Chondrocyte (in vitro differentiated cells): Measurements from ENCODE around the gene INPP4B. TPM values are rescaled to one million over a fixed set of nuclear protein-coding genes. Genes with fewer than 3 reads are reported as not detected.
"Not testable (repeated sequence)": the region's sequence is repeated elsewhere in the genome, so short reads cannot be mapped to it uniquely, and the experiment has no call there.

Experiments used
- DNase-seq: peaks from one replicate; pipeline ENCODE4 v3.0.0; 2021; ENCODE audit warnings: mixed read lengths, low spot score
- H3K27ac Mint-ChIP-seq: one replicate; pipeline ENCODE4 v1.8.0; 2021; ENCODE audit warnings: mild to moderate bottlenecking, moderate library complexity, mixed read lengths; ENCODE audit not compliant: unreplicated experiment
- H3K27me3 Mint-ChIP-seq: 2 replicates; pipeline ENCODE4 v1.8.0; 2021; ENCODE audit warnings: low read depth, mixed read lengths
- H3K36me3 Mint-ChIP-seq: 2 replicates; pipeline ENCODE4 v1.8.0; 2021; ENCODE audit warnings: low read depth, mixed read lengths
- H3K4me1 Mint-ChIP-seq: 2 replicates; pipeline ENCODE4 v1.8.0; 2021; ENCODE audit warnings: low read depth, mild to moderate bottlenecking, mixed read lengths
- H3K4me3 Mint-ChIP-seq: one replicate; pipeline ENCODE4 v1.8.0; 2021; ENCODE audit warnings: mild to moderate bottlenecking, moderate library complexity, mixed read lengths; ENCODE audit not compliant: unreplicated experiment
- H3K9me3 Mint-ChIP-seq: 2 replicates; pipeline ENCODE4 v1.8.0; 2021; ENCODE audit warnings: low read depth, mixed read lengths
- total RNA-seq: library from RNA; stranded (reverse); gene quantifications from 3 replicates; pipeline ENCODE4 v1.2.1, GENCODE V29; 2021
- TF ChIP-seq, protein P1 (sequence below): fragments of 200-600 bp; sonication (generic); IDR thresholded peaks from 2 replicates; pipeline ENCODE4 v1.5.0; 2021; ENCODE audit warnings: antibody characterized with exemption, mild to moderate bottlenecking, moderate library complexity

INPP4B gene
- total RNA-seq, 1 donor from 2014 or later = 30.0 TPM

DNA sequence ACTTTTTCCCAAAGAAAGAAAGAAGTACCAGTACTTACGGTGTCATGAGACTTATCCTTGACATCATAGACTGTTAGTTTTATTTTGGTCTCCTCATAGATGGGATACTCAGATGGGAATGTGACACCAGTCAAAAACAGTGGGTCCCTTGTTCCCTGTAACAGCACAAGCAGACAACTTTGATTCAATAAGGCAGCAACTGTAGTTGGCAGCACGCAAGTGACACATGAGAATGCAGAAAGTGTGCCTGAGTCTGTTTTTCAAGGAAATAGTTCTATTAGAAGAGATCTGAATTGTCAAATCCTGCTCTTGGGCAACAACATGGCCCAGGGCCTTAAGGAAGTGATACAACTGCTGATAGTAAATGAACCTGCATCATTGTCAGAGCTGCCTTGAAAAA is 443.2 kb downstream of the INPP4B start:
- peak overlapping the region; percentile 93 for H3K27ac Mint-ChIP-seq
- no peak for DNase-seq

DNA sequence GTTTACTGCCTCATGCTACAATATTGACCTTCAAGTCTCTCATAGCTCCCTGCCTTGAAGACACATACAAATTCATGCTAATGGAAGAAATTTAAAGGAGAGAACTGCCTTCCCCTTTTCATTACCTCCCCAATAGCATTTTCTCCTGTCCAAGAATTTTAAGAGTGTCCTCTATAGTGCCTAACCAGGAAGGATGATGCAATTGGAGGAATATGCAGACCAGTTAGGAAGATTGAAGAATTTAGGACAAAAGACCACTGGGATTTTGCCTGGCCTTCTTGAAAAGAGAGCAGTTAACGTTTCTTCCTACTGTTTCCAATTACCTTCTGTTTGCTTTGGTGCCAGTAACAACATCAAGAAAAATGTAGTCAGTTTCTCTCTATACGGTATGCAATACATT is 443.9 kb downstream of the INPP4B start:
- H3K4me3 Mint-ChIP-seq = peak overlapping the region; percentile 67
- no peaks in the 10 kb centered on the region for H3K27me3 Mint-ChIP-seq
- no peaks in the 10 kb centered on the region for H3K9me3 Mint-ChIP-seq
- H3K27ac Mint-ChIP-seq = peak overlapping the region; percentile 93
- no peaks in the 10 kb centered on the region for H3K36me3 Mint-ChIP-seq
- H3K4me1 Mint-ChIP-seq = peaks cover 69% of the 10 kb centered on the region
- DNase-seq = no peak
- TF ChIP-seq, protein P1, sequence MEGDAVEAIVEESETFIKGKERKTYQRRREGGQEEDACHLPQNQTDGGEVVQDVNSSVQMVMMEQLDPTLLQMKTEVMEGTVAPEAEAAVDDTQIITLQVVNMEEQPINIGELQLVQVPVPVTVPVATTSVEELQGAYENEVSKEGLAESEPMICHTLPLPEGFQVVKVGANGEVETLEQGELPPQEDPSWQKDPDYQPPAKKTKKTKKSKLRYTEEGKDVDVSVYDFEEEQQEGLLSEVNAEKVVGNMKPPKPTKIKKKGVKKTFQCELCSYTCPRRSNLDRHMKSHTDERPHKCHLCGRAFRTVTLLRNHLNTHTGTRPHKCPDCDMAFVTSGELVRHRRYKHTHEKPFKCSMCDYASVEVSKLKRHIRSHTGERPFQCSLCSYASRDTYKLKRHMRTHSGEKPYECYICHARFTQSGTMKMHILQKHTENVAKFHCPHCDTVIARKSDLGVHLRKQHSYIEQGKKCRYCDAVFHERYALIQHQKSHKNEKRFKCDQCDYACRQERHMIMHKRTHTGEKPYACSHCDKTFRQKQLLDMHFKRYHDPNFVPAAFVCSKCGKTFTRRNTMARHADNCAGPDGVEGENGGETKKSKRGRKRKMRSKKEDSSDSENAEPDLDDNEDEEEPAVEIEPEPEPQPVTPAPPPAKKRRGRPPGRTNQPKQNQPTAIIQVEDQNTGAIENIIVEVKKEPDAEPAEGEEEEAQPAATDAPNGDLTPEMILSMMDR = no peak

More for the DNA sequence above, 443.2 kb downstream of the INPP4B start:
- Mint-ChIP-seq H3K4me1 (peaks cover 72% of the 10 kb centered on the region), H3K36me3 (no peaks in the 10 kb centered on the region), H3K27me3 (no peaks in the 10 kb centered on the region), H3K9me3 (no peaks in the 10 kb centered on the region), H3K4me3 (peak overlapping the region; percentile 67)
- TF ChIP-seq, protein P1 = no peak

DNA sequence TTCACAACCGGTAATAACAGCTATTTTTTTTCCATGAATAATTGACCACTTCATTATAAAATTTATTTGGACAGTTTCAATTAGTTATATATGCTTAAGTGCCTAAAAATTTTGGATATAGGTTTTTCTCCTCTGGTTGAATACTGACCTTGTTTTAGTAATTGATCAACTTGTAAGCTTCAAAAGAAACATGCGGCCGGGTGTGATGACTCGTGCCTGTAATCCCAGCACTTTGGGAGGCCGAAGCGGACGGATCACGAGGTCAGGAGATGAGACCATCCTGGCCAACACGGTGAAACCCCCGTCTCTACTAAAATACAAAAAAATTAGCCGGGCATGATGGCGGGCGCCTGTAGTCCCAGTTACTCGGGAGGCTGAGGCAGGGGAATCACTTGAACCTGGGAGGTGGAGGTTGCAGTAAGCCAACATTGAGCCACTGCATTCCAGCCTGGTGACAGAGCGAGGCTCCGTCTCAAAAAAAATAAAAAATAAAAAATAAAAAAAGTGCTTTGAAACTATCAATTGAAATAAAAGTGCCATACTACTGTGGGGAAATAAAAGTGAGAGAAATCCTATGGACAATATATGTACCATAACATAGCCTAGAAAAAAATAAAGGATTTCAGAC is 448.6 kb downstream of the INPP4B start:
- not testable (repeated sequence) for H3K4me3 Mint-ChIP-seq, H3K27ac Mint-ChIP-seq, H3K27me3 Mint-ChIP-seq, H3K36me3 Mint-ChIP-seq, H3K9me3 Mint-ChIP-seq, DNase-seq
- H3K4me1 Mint-ChIP-seq = peaks cover 46% of the 10 kb centered on the region

DNA sequence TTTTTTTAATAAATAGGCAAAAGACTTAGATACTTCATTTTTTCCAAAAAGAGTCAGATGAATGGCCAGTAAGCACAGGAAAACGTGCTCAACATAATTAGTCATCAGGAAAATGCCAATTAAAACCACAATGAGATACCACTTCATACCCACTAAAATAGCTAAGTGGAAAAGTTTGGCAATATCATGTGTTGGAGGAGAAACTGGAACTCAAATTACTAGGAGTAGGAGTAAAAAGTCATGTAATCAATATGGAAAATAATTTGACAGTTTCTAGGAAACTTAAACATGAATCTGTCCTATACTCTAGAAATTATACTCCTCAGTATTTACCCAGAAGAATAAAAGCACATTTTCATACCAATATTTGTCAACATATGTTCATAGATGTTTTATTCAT is 449.8 kb downstream of the INPP4B start:
- DNase-seq = no peak
- Mint-ChIP-seq H3K27ac (no peak overlapping the region), H3K9me3 (no peaks in the 10 kb centered on the region), H3K4me1 (peaks cover 35% of the 10 kb centered on the region), H3K36me3 (peaks cover 2% of the 10 kb centered on the region), H3K4me3 (no peak overlapping the region), H3K27me3 (no peaks in the 10 kb centered on the region)
- TF ChIP-seq, protein P1 = no peak

DNA sequence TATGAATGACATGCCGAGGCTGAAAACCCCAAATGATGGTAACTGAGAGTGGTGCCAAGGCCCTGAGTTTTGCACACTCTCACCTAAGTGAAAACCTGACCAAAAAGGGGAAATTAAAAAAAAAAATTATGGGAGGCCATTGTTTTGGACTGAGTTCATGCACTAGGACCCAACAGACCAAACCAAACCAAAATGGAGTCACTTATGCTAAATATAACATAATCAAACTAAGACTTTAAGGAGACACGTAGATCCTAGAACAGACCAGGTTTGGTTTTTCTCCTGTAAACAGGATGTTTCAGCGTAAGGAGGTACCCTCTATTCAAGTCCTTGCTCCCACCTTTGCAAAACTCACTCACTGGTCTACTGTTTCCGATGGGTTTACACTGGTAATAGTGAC is 453.0 kb downstream of the INPP4B start:
- DNase-seq = no peak
- Mint-ChIP-seq H3K27me3 (no peaks in the 10 kb centered on the region), H3K4me3 (no peak overlapping the region), H3K27ac (no peak overlapping the region), H3K9me3 (no peaks in the 10 kb centered on the region), H3K36me3 (peaks cover 2% of the 10 kb centered on the region), H3K4me1 (peaks cover 12% of the 10 kb centered on the region)
- TF ChIP-seq, protein P1 = no peak

DNA sequence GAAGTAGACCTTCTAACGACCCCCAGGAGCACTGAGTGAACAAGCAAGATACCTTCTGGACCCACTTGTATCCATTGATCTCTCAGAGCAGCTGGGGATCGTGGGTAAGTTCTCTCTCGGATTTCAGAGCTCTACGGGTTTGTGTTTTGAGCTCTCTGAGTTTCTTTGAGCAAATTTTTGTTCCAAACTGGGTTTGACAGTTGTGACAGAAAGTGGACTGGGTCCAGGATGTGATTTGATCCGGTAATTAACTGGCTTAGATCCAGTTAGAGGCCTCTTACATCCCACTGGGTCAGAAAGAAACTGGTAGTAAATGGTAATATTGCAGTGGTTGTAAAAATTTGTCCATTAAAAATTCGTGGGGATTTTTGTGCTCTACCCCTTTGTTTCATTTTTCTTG is 459.2 kb downstream of the INPP4B start:
- Mint-ChIP-seq H3K36me3 (peaks cover 3% of the 10 kb centered on the region), H3K27ac (no peak overlapping the region), H3K4me3 (no peak overlapping the region), H3K27me3 (no peaks in the 10 kb centered on the region), H3K9me3 (no peaks in the 10 kb centered on the region), H3K4me1 (peaks cover 5% of the 10 kb centered on the region)
- no peak for DNase-seq
- TF ChIP-seq, protein P1 = no peak
